Osteoblast (primary cell): ENCODE measurements around the gene RALGPS1. TPM values are rescaled to one million over a fixed set of nuclear protein-coding genes. Genes with fewer than 3 reads are reported as not detected.

ENCODE experiments used
- DNase-seq: peaks from one replicate; pipeline ENCODE4 v3.0.0; 2011; ENCODE audit warnings: low spot score, mixed read lengths; ENCODE audit not compliant: insufficient read length; ENCODE audit errors: missing footprints
- H2AFZ ChIP-seq: 2 replicates; pipeline ENCODE4 v1.6.0; 2011; ENCODE audit warnings: mild to moderate bottlenecking, low read length
- H3K27ac ChIP-seq: 2 replicates; pipeline ENCODE4 v1.5.1; 2011; ENCODE audit warnings: mild to moderate bottlenecking, low read depth, low read length, moderate library complexity
- H3K27me3 ChIP-seq: 2 replicates; pipeline ENCODE4 v1.6.0; 2012; ENCODE audit warnings: mild to moderate bottlenecking, control low read depth, inconsistent platforms, low read length, moderate library complexity; ENCODE audit not compliant: insufficient read depth
- H3K36me3 ChIP-seq: 2 replicates; pipeline ENCODE4 v1.5.1; 2011; ENCODE audit warnings: mild to moderate bottlenecking, low read length, control low read depth, moderate library complexity; ENCODE audit not compliant: insufficient read depth
- H3K4me1 ChIP-seq: 2 replicates; pipeline ENCODE4 v1.5.1; 2011; ENCODE audit warnings: mild to moderate bottlenecking, low read length, control low read depth, moderate library complexity; ENCODE audit not compliant: insufficient read depth
- H3K4me2 ChIP-seq: 2 replicates; pipeline ENCODE4 v1.6.0; 2011; ENCODE audit warnings: mild to moderate bottlenecking, low read length; ENCODE audit not compliant: insufficient read depth
- H3K4me3 ChIP-seq: fragments of 200-600 bp; sonication (generic); 3 replicates; pipeline ENCODE4 v1.5.1; 2012; ENCODE audit warnings: mild to moderate bottlenecking, low read length, inconsistent platforms; ENCODE audit not compliant: insufficient read depth
- H3K79me2 ChIP-seq: 2 replicates; pipeline ENCODE4 v1.6.0; 2012; ENCODE audit warnings: mild to moderate bottlenecking, low read length, control low read depth, inconsistent platforms; ENCODE audit not compliant: insufficient read depth
- H3K9me3 ChIP-seq: 2 replicates; pipeline ENCODE4 v1.5.1; 2011; ENCODE audit warnings: low read depth, low read length, control low read depth
- H4K20me1 ChIP-seq: 2 replicates; pipeline ENCODE4 v1.6.0; 2012; ENCODE audit warnings: mild to moderate bottlenecking, low read length, control low read depth; ENCODE audit not compliant: insufficient read depth
- CTCF ChIP-seq: IDR thresholded peaks from 2 replicates; pipeline ENCODE4 v1.5.1; 2011; ENCODE audit warnings: mild to moderate bottlenecking, low read depth, low read length, moderate library complexity; ENCODE audit errors: extremely low read depth
- total RNA-seq: library from RNA; depleted of rRNA; stranded (reverse); fragments of >200 nt; gene quantifications from 2 replicates; pipeline ENCODE4 v1.2.3, GENCODE V29; 2012

RALGPS1 gene
- total RNA-seq, 1 donor, result 5.1 TPM

GRCh38 chr9:127035423-127035822 is 120.8 kb downstream of the RALGPS1 start:
- H3K4me2 ChIP-seq, result peak overlapping the region; percentile 52
- DNase-seq, result peak; percentile 81
- no peaks in the 10 kb centered on the region for H3K27me3 ChIP-seq
- H3K36me3 ChIP-seq, result no peaks in the 10 kb centered on the region
- no peak overlapping the region for H2AFZ ChIP-seq
- no peaks in the 10 kb centered on the region for H3K9me3 ChIP-seq
- H4K20me1 ChIP-seq, result no peaks in the 10 kb centered on the region
- H3K4me1 ChIP-seq, result peaks cover 30% of the 10 kb centered on the region
- TF ChIP-seq CTCF, result no peak
- H3K79me2 ChIP-seq, result no peaks in the 10 kb centered on the region
- H3K27ac ChIP-seq, result peak overlapping the region; percentile 75
- H3K4me3 ChIP-seq, result no peak overlapping the region

DNA sequence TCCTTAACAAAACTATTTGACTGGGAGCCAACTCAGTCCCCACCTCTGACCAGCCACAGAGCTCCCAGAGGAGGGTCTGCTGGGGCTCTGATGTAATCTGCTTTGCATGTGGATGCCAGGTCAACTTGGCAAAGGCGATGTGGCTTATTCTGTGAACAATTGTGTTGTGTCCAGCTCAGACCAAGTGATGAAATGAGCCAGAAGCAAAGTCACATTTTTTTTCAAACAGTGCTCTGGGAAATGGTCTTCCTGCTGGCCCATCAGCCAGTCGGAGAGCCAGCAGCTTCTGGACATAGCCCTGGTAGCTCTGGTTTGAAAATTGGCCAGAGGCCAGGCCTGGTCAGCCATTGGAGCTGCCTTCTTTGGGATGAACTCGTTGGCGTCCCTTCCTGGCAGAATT is 121.4 kb downstream of the RALGPS1 start:
- Histone ChIP-seq H3K4me1 (peaks cover 30% of the 10 kb centered on the region), H3K4me3 (no peak overlapping the region), H3K9me3 (no peaks in the 10 kb centered on the region), H3K27me3 (no peaks in the 10 kb centered on the region), H3K4me2 (peak overlapping the region; percentile 52), H3K79me2 (no peaks in the 10 kb centered on the region), H4K20me1 (no peaks in the 10 kb centered on the region), H2AFZ (no peak overlapping the region), H3K36me3 (no peaks in the 10 kb centered on the region), H3K27ac (peak overlapping the region; percentile 75)
- no peak for DNase-seq
- TF ChIP-seq CTCF, result no peak

DNA sequence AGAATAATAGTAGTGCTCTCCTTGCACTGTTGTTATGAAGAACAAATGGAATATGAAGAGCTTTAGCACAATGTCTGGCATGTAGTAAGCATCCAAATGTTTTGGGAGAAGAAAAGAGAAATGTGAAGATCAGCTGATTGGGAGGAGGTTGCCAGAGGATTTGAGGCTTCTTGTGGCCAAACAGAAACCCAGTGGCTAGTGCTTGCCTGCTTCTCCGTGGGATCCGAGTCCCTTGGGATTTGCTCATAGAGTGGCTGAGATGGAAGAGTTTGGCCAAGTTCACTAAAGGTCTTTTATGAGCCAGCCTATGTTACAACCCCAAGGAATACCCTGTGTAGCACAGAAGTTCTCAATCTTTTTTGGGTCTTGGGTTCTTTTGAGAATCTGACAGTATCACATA is 121.9 kb downstream of the RALGPS1 start:
- TF ChIP-seq CTCF, result no peak
- no peak for DNase-seq
- Histone ChIP-seq H3K79me2 (no peaks in the 10 kb centered on the region), H4K20me1 (no peaks in the 10 kb centered on the region), H3K27ac (peak overlapping the region; percentile 75), H2AFZ (no peak overlapping the region), H3K4me1 (peaks cover 30% of the 10 kb centered on the region), H3K36me3 (no peaks in the 10 kb centered on the region), H3K4me2 (peak overlapping the region; percentile 25), H3K9me3 (no peaks in the 10 kb centered on the region), H3K27me3 (no peaks in the 10 kb centered on the region), H3K4me3 (no peak overlapping the region)

DNA sequence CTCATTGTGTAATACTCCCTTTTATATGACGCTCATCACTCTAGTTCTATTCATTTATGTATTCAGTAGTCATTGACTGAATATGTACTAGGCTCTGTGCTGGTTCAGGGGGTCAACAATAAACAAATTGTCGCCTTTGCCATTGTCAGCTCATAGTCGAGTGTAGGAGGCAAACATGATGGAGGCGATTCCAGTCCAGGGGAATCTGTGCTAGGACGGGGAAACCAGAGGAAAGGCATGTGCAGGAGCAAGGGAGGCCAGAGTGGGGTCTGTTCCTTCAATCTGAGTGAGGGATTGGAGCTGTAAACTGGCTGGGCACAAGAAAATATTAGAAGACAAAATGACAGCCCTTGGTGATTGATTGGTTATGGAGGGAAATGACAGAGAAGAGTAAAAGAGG is 123.9 kb downstream of the RALGPS1 start:
- H3K27ac ChIP-seq, result no peak overlapping the region
- no peaks in the 10 kb centered on the region for H3K36me3 ChIP-seq
- peaks cover 29% of the 10 kb centered on the region for H3K4me1 ChIP-seq
- DNase-seq, result no peak
- no peak for TF ChIP-seq CTCF
- no peak overlapping the region for H3K4me3 ChIP-seq
- no peak overlapping the region for H2AFZ ChIP-seq
- H4K20me1 ChIP-seq, result no peaks in the 10 kb centered on the region
- H3K4me2 ChIP-seq, result no peak overlapping the region
- no peaks in the 10 kb centered on the region for H3K79me2 ChIP-seq
- no peaks in the 10 kb centered on the region for H3K9me3 ChIP-seq
- no peaks in the 10 kb centered on the region for H3K27me3 ChIP-seq
